NK-92 (cell line): ENCODE results near the gene HAPLN1.
"Not testable (repeated sequence)": the region's sequence is repeated elsewhere in the genome, so short reads cannot be mapped to it uniquely, and the experiment has no call there.

ENCODE experiments used
- DNase-seq: peaks from one replicate; lab custom pipeline; 2025; ENCODE audit not compliant: unreplicated experiment; lab: John Stamatoyannopoulos, UW

Gene HAPLN1

GRCh38 chr5:83720836-83721537, at the start of gene HAPLN1:
Gene HAPLN1, minus strand, starts transcription at chr5:83720855. Its CDS starts 47,332 bp downstream, at chr5:83673523.
- DNase-seq = no peak

DNA sequence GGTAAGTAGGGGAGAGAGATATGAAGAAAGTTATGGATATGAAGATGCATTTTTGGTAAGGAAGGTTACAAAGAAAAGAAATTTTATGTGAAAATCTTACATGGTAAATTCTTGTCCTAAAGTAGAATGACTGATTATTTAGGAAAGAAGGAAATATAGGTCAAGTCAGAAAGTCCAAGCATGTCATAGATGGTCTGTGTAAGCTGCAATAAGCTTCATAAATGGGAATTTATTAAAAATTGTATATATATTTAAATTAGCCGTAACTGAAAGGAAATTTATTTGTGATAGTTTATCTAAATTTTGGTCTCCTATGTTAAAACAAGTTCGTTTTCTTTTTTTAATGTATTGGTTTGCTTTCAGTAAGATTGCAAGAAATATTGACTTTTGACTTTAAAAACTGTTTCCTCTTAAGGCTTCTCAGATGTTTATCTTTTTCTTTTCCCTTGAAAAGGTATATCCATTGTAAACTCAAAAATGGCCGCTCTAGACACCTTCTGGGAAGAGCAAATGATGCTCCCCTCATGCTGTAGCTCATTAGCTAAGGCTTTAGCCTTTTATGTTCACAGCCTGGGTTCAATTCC, 46.8 kb upstream of the HAPLN1 start:
- DNase-seq = no peak

GRCh38 chr5:83764101-83764500, 43.4 kb upstream of the HAPLN1 start:
- DNase-seq = no peak

- no peak for DNase-seq
Observed at GRCh38 chr5:83760579-83760978, 39.9 kb upstream of the HAPLN1 start.

- no peak for DNase-seq
Observed at GRCh38 chr5:83752700-83753099, 32.0 kb upstream of the HAPLN1 start.

DNA sequence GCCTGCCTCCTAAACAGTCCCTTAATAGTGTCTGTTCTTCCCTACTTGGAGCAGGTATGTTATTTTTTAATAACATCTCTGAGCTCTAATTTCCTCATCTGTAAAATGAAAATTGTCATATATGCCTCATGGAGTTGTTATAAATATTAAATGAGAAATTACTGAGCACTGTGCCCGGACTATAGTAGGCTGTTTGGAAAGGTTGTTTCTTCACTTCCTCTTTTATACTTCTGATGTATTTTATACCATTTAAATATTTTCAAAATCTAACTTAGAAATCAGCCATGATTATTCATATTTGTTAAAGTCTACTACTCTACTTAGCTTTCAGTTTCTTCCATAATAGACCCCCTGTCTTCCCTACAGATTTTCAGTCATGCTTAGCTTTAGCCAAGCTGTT, 30.5 kb upstream of the HAPLN1 start:
- no peak for DNase-seq

DNA sequence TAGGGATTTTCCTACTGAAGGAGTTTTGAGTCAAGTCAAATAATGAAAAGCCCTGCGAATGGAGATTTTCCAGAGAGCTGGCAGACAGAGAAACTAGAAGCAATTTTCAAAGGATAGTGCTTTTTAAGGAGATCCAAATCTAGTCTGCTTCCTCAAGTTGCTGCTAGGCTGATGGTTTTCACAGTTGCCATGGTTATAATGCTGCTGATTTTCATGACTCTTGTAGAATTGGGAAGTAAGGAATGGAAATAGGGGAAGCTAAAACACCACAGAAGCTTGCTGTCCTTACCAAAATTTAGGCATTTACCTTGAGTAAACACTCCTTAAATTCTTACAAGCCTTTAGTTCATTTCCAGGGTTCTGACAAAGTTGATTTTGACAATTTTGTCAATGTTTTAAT, 30.1 kb upstream of the HAPLN1 start:
- DNase-seq = no peak

GRCh38 chr5:83745816-83746215, 25.2 kb upstream of the HAPLN1 start:
- DNase-seq = no peak

DNA sequence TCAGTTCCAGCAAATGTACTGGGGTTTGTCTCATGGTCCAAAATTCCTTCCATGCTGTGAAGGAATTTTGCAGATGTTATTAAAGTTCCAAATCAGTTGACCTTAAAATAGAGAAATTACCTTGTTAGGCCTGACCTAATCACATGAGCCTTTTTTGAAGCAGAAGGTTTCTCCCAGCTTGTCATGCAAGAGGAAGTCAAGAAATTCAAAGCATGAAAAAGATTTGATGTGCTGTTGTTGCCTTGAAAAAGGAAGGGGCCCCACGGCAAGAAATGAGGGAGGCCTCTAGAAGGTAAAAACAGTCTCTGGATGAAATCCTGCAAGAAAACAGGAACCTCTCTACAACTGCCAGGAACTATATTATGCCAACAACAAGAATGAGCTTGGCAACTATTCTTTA, 24.2 kb upstream of the HAPLN1 start:
- DNase-seq = no peak

- DNase-seq = no peak
Observed at GRCh38 chr5:83742089-83742488, 21.4 kb upstream of the HAPLN1 start.

- no peak for DNase-seq
Observed at GRCh38 chr5:83741571-83741970, 20.9 kb upstream of the HAPLN1 start.

DNA sequence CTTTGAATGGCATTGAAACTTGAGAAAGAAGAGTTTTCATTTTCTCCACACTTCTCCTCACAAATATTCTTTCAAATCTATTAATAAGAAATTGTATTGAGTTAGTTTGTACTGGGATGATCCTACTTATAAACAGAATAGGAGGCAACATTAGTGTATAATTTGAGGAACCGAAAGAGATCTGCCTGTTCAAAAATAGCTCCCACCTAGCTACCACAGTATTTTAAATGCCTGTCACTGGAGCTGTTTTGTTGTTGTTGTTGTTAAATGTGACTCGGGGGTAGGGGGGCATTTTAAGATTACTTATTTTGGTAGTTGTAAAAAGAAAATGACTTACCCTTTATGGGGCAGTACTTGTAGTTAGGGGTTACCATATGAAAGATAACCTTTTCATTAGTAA, 20.1 kb upstream of the HAPLN1 start:
- no peak for DNase-seq

- not testable (repeated sequence) for DNase-seq
Observed at GRCh38 chr5:83736169-83736568, 15.5 kb upstream of the HAPLN1 start.

DNA sequence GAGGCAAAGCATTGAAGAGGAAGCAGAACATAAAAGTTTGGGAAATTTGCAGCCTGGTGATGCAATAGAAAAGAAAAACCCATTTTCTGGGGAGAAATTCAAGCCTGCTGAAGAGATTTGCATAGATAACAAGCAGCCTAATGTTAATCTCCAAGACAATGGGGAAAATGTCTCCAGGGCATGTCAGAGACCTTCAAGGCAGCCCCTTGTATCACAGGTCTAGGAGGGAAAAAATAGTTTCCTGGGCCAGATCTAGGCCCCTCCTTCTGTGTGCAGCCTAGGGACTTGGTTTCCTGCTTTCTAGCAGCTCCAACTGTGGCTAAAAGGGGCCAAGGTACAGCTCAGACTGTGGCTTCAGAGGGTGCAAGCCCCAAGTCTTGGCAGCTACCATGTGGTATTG, 14.4 kb upstream of the HAPLN1 start:
- not testable (repeated sequence) for DNase-seq

DNA sequence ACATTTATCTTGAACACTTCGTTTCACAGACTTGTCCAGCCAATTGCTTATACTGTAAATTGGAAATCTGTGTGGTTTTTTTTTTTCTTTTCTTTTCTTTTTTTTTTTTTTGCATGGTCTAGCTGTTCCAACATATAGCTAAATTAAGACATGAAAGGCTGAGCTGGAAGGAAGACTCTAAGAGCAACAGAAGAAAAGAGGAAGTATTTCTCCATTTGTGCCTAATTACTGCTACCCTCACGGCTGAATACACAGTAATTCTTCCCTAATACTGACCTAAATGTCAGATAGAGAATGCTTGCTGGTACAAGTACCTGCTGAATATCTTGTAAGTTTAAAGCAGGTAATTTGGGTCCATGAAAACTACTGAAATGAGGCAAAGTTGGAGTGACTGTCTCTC, 11.0 kb upstream of the HAPLN1 start:
- no peak for DNase-seq

GRCh38 chr5:83729362-83729761, 8.7 kb upstream of the HAPLN1 start:
- no peak for DNase-seq

- no peak for DNase-seq
Observed at GRCh38 chr5:83726912-83727311, 6.3 kb upstream of the HAPLN1 start.

GRCh38 chr5:83724935-83725334, 4.3 kb upstream of the HAPLN1 start:
- DNase-seq = no peak

GRCh38 chr5:83724001-83724400, 3.3 kb upstream of the HAPLN1 start:
- DNase-seq = no peak

GRCh38 chr5:83723031-83723430, 2.4 kb upstream of the HAPLN1 start:
- no peak for DNase-seq

DNA sequence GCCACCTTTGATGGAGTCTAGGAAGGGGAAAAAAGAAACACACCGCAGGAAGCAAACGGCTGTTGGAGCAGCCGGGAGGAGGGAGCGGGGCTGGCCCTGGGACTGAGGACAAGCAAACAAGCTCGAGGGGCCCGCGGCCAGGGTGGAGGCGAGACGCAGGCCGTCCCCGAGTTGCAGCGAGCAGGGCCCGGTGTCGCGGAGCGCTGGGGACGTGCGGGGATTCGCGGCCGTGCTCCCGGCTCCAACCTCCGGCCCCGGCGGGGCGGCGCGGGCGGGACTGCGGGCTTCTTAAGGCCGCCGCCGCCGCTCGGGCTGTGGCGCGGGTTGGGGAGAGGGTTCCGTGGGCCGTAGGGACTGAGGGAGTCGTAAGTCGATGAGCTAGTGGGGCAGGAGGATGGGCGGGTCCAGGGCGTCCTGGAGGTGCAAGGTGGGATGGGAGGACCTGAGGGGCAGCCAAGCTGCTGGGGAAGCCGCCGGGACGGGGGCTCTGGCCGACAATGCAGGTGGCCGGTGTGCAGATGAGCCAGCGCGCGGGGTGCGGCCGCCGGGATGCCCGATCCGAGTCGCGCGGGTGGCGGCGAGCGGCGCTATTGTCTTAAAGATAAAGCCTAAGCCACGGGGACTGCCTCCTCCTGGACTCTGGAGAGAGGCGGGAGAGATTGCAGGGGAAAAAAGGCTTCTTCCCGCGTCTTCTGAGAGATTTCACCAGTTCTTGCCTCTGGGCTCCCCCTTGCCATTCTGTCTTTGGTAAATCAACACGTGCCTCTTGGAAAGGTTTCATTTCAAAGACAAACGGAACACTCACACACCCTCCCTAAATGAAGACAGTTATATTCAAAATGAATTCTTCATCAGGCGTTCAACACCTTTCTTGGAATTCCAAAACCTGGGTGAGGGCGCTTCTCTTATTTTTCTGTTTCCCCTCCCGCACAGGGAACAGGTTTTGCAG, 1.6 kb upstream of the HAPLN1 start:
- no peak for DNase-seq

DNA sequence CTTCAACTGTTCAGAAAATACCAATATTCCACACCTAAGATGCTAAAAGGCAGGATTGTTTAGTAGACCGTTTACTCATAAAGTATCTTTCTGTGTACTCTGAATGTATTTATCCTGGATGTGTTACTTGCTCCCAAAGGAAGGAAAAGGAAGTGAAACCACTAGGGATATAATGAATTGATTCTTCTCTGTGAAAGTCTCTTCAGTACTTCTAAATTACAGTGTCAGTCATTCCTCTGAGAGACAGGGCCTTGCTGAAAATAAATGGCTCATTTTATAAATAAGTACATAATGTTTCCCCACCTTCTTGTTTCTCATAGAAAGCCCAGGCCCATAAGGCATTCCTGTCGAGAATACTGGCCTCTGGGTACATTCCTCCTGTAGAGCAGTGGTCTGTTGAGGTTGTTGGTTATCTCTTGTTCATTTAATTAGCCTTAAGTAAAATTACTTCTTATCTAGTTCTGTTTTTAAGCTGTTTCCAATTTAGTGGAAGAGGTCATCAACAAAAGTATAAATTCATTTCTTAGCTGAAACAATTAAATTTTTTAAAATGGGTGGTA, 1.6 kb downstream of the HAPLN1 start:
- no peak for DNase-seq
